ENCODE measurements around the gene COG2.

Gene COG2

GRCh38 chr1:230737622-230738262 lies 95.5 kb downstream of the COG2 start:
- H3K4me3 ChIP-seq (ENCODE audit: low read length), result no peak overlapping the region
- H3K27me3 ChIP-seq (ENCODE audit: control insufficient read depth, insufficient read depth, low read length), result no peaks in the 10 kb centered on the region
- no peaks in the 10 kb centered on the region for H3K4me1 ChIP-seq (ENCODE audit: control insufficient read depth, insufficient read depth, low read length)
- H3K36me3 ChIP-seq (ENCODE audit: control insufficient read depth, insufficient read depth, low read length), result no peaks in the 10 kb centered on the region
- H3K27ac ChIP-seq (ENCODE audit: low read length), result no peak overlapping the region
- WGBS (ENCODE audit: insufficient coverage, insufficient read length), result no CpG with 5 or more reads among the region's 3 CpGs
- no peak for DNase-seq (ENCODE audit: low read depth, low spot score)
- no peaks in the 10 kb centered on the region for H3K9me3 ChIP-seq (ENCODE audit: control insufficient read depth, insufficient read depth, low read length)

DNA sequence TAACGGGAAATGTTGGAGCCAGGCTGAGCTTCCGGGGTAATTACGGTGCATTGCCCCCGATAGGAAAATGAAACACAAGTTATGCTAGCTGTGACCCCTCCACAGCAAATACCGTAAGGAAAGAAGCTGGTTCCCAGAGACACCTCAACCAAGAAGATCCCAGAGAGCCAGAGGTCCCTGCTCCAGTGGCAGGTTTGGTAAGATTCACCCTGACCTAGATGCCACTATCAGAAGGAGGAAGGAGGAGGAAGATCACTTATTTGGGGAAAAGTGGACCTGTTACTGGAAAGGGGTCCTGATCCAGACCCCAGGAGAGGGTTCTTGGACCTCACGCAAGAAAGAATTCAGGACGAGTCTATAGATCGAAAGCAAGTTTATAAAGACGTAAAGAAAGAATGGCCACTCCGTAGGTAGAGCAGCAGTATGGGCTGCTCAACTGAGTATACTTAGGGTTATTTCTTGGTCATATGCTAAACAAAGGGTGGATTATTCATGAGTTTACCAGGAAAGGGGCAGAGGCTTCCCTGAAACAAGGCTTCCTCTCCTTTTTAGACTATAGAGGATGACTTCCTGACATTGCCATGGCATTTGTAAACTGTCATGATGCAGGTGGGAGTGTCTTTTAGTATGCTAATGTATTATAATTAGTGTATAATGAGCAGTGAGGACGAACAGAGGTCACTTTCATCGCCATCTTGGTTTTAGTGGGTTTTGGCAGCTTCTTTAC lies 97.4 kb downstream of the COG2 start:
- Histone ChIP-seq H3K27me3 (ENCODE audit: control insufficient read depth, insufficient read depth, low read length) (no peaks in the 10 kb centered on the region), H3K36me3 (ENCODE audit: control insufficient read depth, insufficient read depth, low read length) (no peaks in the 10 kb centered on the region), H3K4me1 (ENCODE audit: control insufficient read depth, insufficient read depth, low read length) (no peaks in the 10 kb centered on the region), H3K4me3 (ENCODE audit: low read length) (no peak overlapping the region), H3K27ac (ENCODE audit: low read length) (no peak overlapping the region), H3K9me3 (ENCODE audit: control insufficient read depth, insufficient read depth, low read length) (no peaks in the 10 kb centered on the region)
- WGBS (ENCODE audit: insufficient coverage, insufficient read length), result no CpG with 5 or more reads among the region's 12 CpGs
- DNase-seq (ENCODE audit: low read depth, low spot score), result no peak
